Retinal pigment epithelial cell (primary cell): ENCODE measurements around the gene NT5DC4.
"Not testable (repeated sequence)": the region's sequence is repeated elsewhere in the genome, so short reads cannot be mapped to it uniquely, and the experiment has no call there.

ENCODE experiments used
- DNase-seq: peaks from one replicate; pipeline ENCODE4 v3.0.0-alpha.2; 2010; ENCODE audit warnings: low read depth
- H3K4me3 ChIP-seq: 2 replicates; pipeline ENCODE4 v1.5.1; 2011; ENCODE audit warnings: mild to moderate bottlenecking, low read length, control low read depth, moderate library complexity
- CTCF ChIP-seq: conservative IDR thresholded peaks from 2 replicates; pipeline ENCODE4 v1.5.1; 2011; ENCODE audit warnings: low read depth, low read length, control low read depth, inconsistent platforms

The NT5DC4 gene

GRCh38 chr2:112714836-112715631, 5.8 kb upstream of the NT5DC4 start:
- H3K4me3 ChIP-seq = no peak overlapping the region
- TF ChIP-seq CTCF = no peak
- no peak for DNase-seq

- not testable (repeated sequence) for DNase-seq, H3K4me3 ChIP-seq
Measured at GRCh38 chr2:112716094-112716493, 4.7 kb upstream of the NT5DC4 start.

GRCh38 chr2:112716826-112717352, 3.9 kb upstream of the NT5DC4 start:
- DNase-seq, H3K4me3 ChIP-seq: not testable (repeated sequence)

GRCh38 chr2:112718863-112719370, 1.9 kb upstream of the NT5DC4 start:
- DNase-seq = no peak
- TF ChIP-seq CTCF = no peak
- H3K4me3 ChIP-seq = no peak overlapping the region

GRCh38 chr2:112721819-112722522, 1.2 kb downstream of the NT5DC4 start:
- TF ChIP-seq CTCF = no peak
- no peak for DNase-seq
- no peak overlapping the region for H3K4me3 ChIP-seq

GRCh38 chr2:112722816-112723546, 2.2 kb downstream of the NT5DC4 start:
- no peak for DNase-seq
- no peak for TF ChIP-seq CTCF
- H3K4me3 ChIP-seq = no peak overlapping the region

GRCh38 chr2:112723547-112723940, 2.7 kb downstream of the NT5DC4 start:
- DNase-seq = no peak
- no peak overlapping the region for H3K4me3 ChIP-seq
- no peak for TF ChIP-seq CTCF
